ENCODE results near the gene UCKL1. TPM values are rescaled to one million over a fixed set of nuclear protein-coding genes. Genes with fewer than 3 reads are reported as not detected.

The UCKL1 gene
- total RNA-seq, 1 donor from 2014 or later, result 10.8 TPM

DNA sequence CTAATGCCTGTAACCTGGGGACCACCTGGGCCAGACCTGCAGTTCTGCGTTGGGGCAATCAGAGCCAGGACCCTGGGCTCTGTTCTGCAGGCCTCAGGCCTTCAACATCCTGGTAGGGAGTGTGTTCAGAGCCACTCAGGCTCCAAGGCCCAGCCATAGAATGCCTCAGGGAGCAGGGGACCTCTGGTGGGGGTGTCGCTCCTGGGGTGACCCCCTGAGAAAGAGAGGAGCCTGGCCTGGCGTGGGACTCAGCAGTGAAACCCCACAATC lies 12.5 kb downstream of the UCKL1 start:
- peaks cover 16% of the 10 kb centered on the region for H3F3A ChIP-seq (ENCODE audit: low read depth)
- Mint-ChIP-seq H3K27ac (no peak overlapping the region), H3K27me3 (ENCODE audit: insufficient read depth, low read depth) (peaks cover 10% of the 10 kb centered on the region), H3K4me1 (peaks cover 8% of the 10 kb centered on the region), H3K4me3 (no peak overlapping the region), H3K9me3 (no peaks in the 10 kb centered on the region), H3K36me3 (no peaks in the 10 kb centered on the region)
- DNase-seq (ENCODE audit: low spot score), result no peak
- no peaks in the 10 kb centered on the region for H3K27me3 ChIP-seq
- H3K79me2 ChIP-seq (ENCODE audit: low read depth), result peaks cover 15% of the 10 kb centered on the region
- TF ChIP-seq EZH2phosphoT487 (IDR thresholded peaks at IDR 0.05) (no peak), EZH2 (IDR thresholded peaks at IDR 0.05) (no peak)
- TF ChIP-seq, protein P1, sequence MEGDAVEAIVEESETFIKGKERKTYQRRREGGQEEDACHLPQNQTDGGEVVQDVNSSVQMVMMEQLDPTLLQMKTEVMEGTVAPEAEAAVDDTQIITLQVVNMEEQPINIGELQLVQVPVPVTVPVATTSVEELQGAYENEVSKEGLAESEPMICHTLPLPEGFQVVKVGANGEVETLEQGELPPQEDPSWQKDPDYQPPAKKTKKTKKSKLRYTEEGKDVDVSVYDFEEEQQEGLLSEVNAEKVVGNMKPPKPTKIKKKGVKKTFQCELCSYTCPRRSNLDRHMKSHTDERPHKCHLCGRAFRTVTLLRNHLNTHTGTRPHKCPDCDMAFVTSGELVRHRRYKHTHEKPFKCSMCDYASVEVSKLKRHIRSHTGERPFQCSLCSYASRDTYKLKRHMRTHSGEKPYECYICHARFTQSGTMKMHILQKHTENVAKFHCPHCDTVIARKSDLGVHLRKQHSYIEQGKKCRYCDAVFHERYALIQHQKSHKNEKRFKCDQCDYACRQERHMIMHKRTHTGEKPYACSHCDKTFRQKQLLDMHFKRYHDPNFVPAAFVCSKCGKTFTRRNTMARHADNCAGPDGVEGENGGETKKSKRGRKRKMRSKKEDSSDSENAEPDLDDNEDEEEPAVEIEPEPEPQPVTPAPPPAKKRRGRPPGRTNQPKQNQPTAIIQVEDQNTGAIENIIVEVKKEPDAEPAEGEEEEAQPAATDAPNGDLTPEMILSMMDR (IDR thresholded peaks at IDR 0.05), result no peak
- H4K20me1 ChIP-seq (ENCODE audit: low read depth), result peaks cover 62% of the 10 kb centered on the region
- no peaks in the 10 kb centered on the region for H3K36me3 ChIP-seq
- H3K9ac ChIP-seq, result no peak overlapping the region
- H2AFZ ChIP-seq (replicated peaks), result no peak overlapping the region
- H3K4me1 ChIP-seq, result peaks cover under 1% of the 10 kb centered on the region
- no peaks in the 10 kb centered on the region for H3K9me3 ChIP-seq (ENCODE audit: low read depth)
- no peak overlapping the region for H3K27ac ChIP-seq
- H3K4me3 ChIP-seq, result no peak overlapping the region
- no peak overlapping the region for H3K4me2 ChIP-seq

DNA sequence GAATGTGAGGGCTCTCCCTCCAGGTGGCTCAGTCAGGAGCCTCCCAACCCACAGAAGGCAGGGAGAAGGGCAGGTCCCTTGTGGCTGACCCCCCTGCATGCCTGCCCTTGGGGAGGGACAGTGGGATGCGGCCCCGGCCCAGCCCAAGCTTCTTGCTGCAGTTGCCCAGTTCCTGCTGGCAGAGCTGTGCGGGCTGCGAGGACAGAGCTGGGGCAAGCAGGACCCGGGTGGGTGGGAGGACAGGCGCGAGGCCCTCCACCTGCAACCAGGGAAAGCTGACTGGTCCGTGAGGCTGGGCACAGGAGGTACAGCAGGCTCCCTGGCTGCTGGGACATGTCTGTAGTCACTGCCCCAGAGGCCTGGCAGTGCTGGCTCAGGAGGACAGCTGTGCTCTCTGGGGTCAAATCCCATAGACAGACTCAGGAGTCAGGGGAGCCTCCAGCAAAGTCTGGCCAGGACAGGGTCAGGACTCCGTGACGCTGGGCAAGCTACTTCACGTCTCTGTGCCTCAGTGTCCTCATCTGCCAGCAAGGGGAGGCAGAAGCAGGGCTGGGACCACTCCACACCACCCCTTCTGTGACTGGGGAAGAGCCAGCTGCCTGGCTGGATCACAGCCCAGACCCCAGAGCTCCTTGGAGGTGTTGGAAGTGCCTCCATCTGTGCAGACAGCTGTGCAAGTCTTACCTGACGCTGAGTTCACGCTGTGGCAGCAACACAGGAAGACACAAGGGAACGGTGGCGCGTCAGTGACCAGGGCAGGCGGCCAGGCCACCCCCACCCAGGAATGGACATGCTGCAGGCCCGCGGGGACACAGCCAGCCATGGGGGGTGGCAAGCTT lies 13.0 kb downstream of the UCKL1 start:
- no peak overlapping the region for H3K4me2 ChIP-seq
- H4K20me1 ChIP-seq (ENCODE audit: low read depth), result peaks cover 59% of the 10 kb centered on the region
- TF ChIP-seq EZH2phosphoT487 (IDR thresholded peaks at IDR 0.05) (no peak), EZH2 (IDR thresholded peaks at IDR 0.05) (no peak)
- TF ChIP-seq, protein P1 (IDR thresholded peaks at IDR 0.05), result no peak
- H3K4me1 Mint-ChIP-seq, result peaks cover 3% of the 10 kb centered on the region
- H3K9ac ChIP-seq, result no peak overlapping the region
- no peak for DNase-seq (ENCODE audit: low spot score)
- H3K4me1 ChIP-seq, result no peaks in the 10 kb centered on the region
- no peaks in the 10 kb centered on the region for H3K36me3 Mint-ChIP-seq
- no peaks in the 10 kb centered on the region for H3K36me3 ChIP-seq
- no peaks in the 10 kb centered on the region for H3K27me3 ChIP-seq
- no peaks in the 10 kb centered on the region for H3K9me3 ChIP-seq (ENCODE audit: low read depth)
- H3K4me3 Mint-ChIP-seq, result no peak overlapping the region
- H3F3A ChIP-seq (ENCODE audit: low read depth), result peaks cover 14% of the 10 kb centered on the region
- H3K27ac ChIP-seq, result peak overlapping the region; percentile 56
- no peak overlapping the region for H2AFZ ChIP-seq (replicated peaks)
- no peak overlapping the region for H3K4me3 ChIP-seq
- H3K9me3 Mint-ChIP-seq, result no peaks in the 10 kb centered on the region
- peaks cover 15% of the 10 kb centered on the region for H3K79me2 ChIP-seq (ENCODE audit: low read depth)
- no peak overlapping the region for H3K27ac Mint-ChIP-seq
- peaks cover 7% of the 10 kb centered on the region for H3K27me3 Mint-ChIP-seq (ENCODE audit: insufficient read depth, low read depth)

DNA sequence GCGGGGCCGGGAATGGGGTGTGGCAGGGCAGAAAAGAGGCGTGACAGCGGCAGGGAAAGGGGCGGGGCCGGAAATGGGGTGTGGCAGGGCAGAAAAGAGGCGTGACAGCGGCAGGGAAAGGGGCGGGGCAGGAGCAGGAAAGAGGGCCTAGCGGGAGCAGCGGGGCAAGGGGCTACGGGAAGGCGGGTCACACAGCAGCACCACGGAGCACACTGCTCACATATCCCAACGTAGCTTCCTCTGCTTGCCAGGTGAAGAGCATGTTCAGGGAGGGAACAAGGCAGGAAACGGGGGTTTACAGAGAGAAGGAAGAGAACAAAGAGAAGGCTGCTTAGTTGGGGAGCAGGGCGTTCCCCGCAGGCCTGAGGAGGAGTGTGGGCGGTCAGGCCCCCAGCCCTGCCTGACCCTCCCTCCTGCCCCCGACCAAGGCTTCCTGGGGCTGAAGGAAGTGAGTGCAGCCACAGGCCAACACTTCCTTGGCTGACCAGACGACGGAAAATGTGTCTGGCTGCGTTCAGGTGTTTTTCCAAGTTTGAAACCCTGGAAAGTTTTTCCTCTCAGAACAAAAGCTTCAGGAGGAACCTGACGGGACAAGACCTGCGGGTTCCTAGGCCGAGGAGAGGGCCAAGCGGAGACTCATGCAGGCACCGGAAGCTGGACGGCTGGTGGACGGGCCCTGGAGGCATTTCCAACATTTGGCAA lies 13.8 kb downstream of the UCKL1 start:
- Histone ChIP-seq H3F3A (ENCODE audit: low read depth) (peaks cover 18% of the 10 kb centered on the region), H2AFZ (replicated peaks) (no peak overlapping the region), H3K27me3 (no peaks in the 10 kb centered on the region), H3K36me3 (no peaks in the 10 kb centered on the region), H3K9me3 (ENCODE audit: low read depth) (no peaks in the 10 kb centered on the region), H3K79me2 (ENCODE audit: low read depth) (peaks cover 7% of the 10 kb centered on the region), H4K20me1 (ENCODE audit: low read depth) (peaks cover 51% of the 10 kb centered on the region), H3K27ac (peak overlapping the region; percentile 56), H3K4me1 (no peaks in the 10 kb centered on the region), H3K9ac (no peak overlapping the region), H3K4me2 (no peak overlapping the region), H3K4me3 (no peak overlapping the region)
- peaks cover 6% of the 10 kb centered on the region for H3K36me3 Mint-ChIP-seq
- H3K9me3 Mint-ChIP-seq, result no peaks in the 10 kb centered on the region
- DNase-seq (ENCODE audit: low spot score), result peak; percentile 80
- H3K4me1 Mint-ChIP-seq, result peaks cover 3% of the 10 kb centered on the region
- peaks cover 9% of the 10 kb centered on the region for H3K27me3 Mint-ChIP-seq (ENCODE audit: insufficient read depth, low read depth)
- TF ChIP-seq EZH2phosphoT487 (IDR thresholded peaks at IDR 0.05), result no peak
- TF ChIP-seq, protein P1 (IDR thresholded peaks at IDR 0.05), result no peak
- no peak for TF ChIP-seq EZH2 (IDR thresholded peaks at IDR 0.05)
- H3K4me3 Mint-ChIP-seq, result no peak overlapping the region
- H3K27ac Mint-ChIP-seq, result no peak overlapping the region

Data from neural progenitor cell (in vitro differentiated cells).